Body of pancreas (tissue), 4 donors: ENCODE results near the gene CDH4. TPM values are rescaled to one million over a fixed set of nuclear protein-coding genes. Genes with fewer than 3 reads are reported as not detected.

Source experiments
- ATAC-seq: fragments of 150-250 bp; one replicate; pipeline ENCODE4 v1.9.1; 2016
- DNase-seq, 4 donors: peaks; one replicate each; pipeline ENCODE4 v3.0.0-alpha.2; 2019
- H3K27ac ChIP-seq, 4 donors: fragments of 200-600 bp; sonication (generic); 1 replicate in 3 of 4; 2 replicates in 1 of 4; pipeline versions ENCODE4 v1.5.1 to v1.6.1; 2016 to 2019; ENCODE audit warnings: mild to moderate bottlenecking in 1 of 4, mixed read lengths in 1 of 4, moderate library complexity in 1 of 4
- H3K27me3 ChIP-seq, 2 donors: fragments of 200-600 bp; sonication (generic); one replicate each; pipeline ENCODE4 v1.6.0; 2016; ENCODE audit warnings: mild to moderate bottlenecking in 1 of 2
- H3K36me3 ChIP-seq, 2 donors: fragments of 200-600 bp; sonication (generic); replicated peaks in 1 of 2; 2 replicates each; pipeline ENCODE4 v1.5.1; 2016; ENCODE audit warnings: low read depth in 2 of 2; ENCODE audit not compliant: insufficient read depth in 1 of 2
- H3K4me1 ChIP-seq: fragments of 200-600 bp; sonication (generic); one replicate; pipeline ENCODE4 v1.6.0; 2016
- H3K4me3 ChIP-seq, 2 donors: fragments of 200-600 bp; sonication (generic); 1 replicate in 1 of 2; 2 replicates in 1 of 2; pipeline ENCODE4 v1.5.1; 2016 to 2019
- H3K9me3 ChIP-seq, 3 donors: fragments of 200-600 bp; sonication (generic); 1 replicate in 2 of 3; 2 replicates in 1 of 3; pipeline ENCODE4 v1.5.1; 2016
- CTCF ChIP-seq, 7 experiments: fragments of 450-650 bp in 4 of 7; fragments of 200-600 bp in 3 of 7; sonication (generic) in 3 of 7; IDR thresholded peaks; one replicate each; pipeline ENCODE4 v1.5.1; 2016 to 2019; ENCODE audit warnings: antibody characterized with exemption in 7 of 7
- POLR2A ChIP-seq, 3 donors: fragments of 450-650 bp; IDR thresholded peaks; one replicate each; pipeline ENCODE4 v1.6.1; 2016; ENCODE audit warnings: antibody characterized with exemption in 3 of 3, mild to moderate bottlenecking in 2 of 3
- WGBS, 2 donors: methylation state at CpG; one replicate each; pipeline ENCODE4 v1.1.5; 2017; 5-methylcytosine and 5-hydroxymethylcytosine counted together
- intact Hi-C: fragments of 100-400 bp; cut with DNase I; formaldehyde crosslinking; loops from one replicate; pipeline ENCODE4 v1.15.1; 2023
- total RNA-seq, 2 donors: library from RNA; depleted of rRNA; stranded (reverse); fragments of >200 nt; gene quantifications; one replicate each; pipeline ENCODE4 v1.1.0, GENCODE V29; 2016

CDH4 gene
- total RNA-seq, 2 donors from 2014 or later = 0.33 to 0.52 TPM

GRCh38 chr20:61559706-61560315 lies 307.8 kb downstream of the CDH4 start:
- no peak for TF ChIP-seq CTCF (IDR thresholded peaks at IDR 0.05)
- no peak for TF ChIP-seq POLR2A (IDR thresholded peaks at IDR 0.05)
- no peak for ATAC-seq

GRCh38 chr20:61560361-61560853 lies 308.3 kb downstream of the CDH4 start:
- Histone ChIP-seq H3K9me3 (no peaks in the 10 kb centered on the region), H3K4me1 (no peaks in the 10 kb centered on the region), H3K36me3 (no peaks in the 10 kb centered on the region), H3K4me3 (no peak overlapping the region), H3K27me3 (no peaks in the 10 kb centered on the region), H3K27ac (no peak overlapping the region)
- peak; percentile 25 to 52 (median 38) for DNase-seq
- WGBS, 2 donors = 22 to 57% methylated on average over 6 to 12 of the region's 15 CpGs
- no peak for TF ChIP-seq POLR2A (IDR thresholded peaks at IDR 0.05)
- TF ChIP-seq CTCF (IDR thresholded peaks at IDR 0.05) = peak in 2 of 7 experiments; percentile 6 to 9
- intact Hi-C loops = no loop called here
- no peak for ATAC-seq

More at GRCh38 chr20:61559706-61560315, 307.8 kb downstream of the CDH4 start:
- Histone ChIP-seq H3K9me3 (no peaks in the 10 kb centered on the region), H3K27ac (no peak overlapping the region), H3K36me3 (no peaks in the 10 kb centered on the region), H3K4me3 (no peak overlapping the region), H3K4me1 (no peaks in the 10 kb centered on the region), H3K27me3 (no peaks in the 10 kb centered on the region)
- intact Hi-C loops = no loop called here
- 39 to 42% methylated on average over 4 to 19 of the region's 19 CpGs for WGBS, 2 donors
- DNase-seq = no peak

GRCh38 chr20:61561111-61561830 lies 309.2 kb downstream of the CDH4 start:
- WGBS, 2 donors = 84 to 87% methylated on average over 8 to 10 of the region's 10 CpGs
- Histone ChIP-seq H3K9me3 (no peaks in the 10 kb centered on the region), H3K4me3 (no peak overlapping the region), H3K27me3 (no peaks in the 10 kb centered on the region), H3K27ac (no peak overlapping the region), H3K36me3 (no peaks in the 10 kb centered on the region), H3K4me1 (no peaks in the 10 kb centered on the region)
- intact Hi-C loops = no loop called here
- TF ChIP-seq CTCF (IDR thresholded peaks at IDR 0.05) (no peak), POLR2A (IDR thresholded peaks at IDR 0.05) (no peak)
- no peak for ATAC-seq
- DNase-seq = no peak

GRCh38 chr20:61562491-61562890 lies 310.4 kb downstream of the CDH4 start:
- no peaks in the 10 kb centered on the region for H3K36me3 ChIP-seq
- ATAC-seq (no peak), DNase-seq (no peak)
- peaks cover 4% of the 10 kb centered on the region for H3K4me1 ChIP-seq
- WGBS, 2 donors = 62 to 68% methylated on average over 8 of the region's 8 CpGs
- TF ChIP-seq POLR2A (IDR thresholded peaks at IDR 0.05) (no peak), CTCF (IDR thresholded peaks at IDR 0.05) (no peak)
- H3K4me3 ChIP-seq = no peak overlapping the region
- intact Hi-C loops = no loop called here
- no peaks in the 10 kb centered on the region for H3K9me3 ChIP-seq
- no peaks in the 10 kb centered on the region for H3K27me3 ChIP-seq
- H3K27ac ChIP-seq = no peak overlapping the region
